Glutamatergic neuron (in vitro differentiated cells): ENCODE results near the gene SOX5. TPM values are rescaled to one million over a fixed set of nuclear protein-coding genes. Genes with fewer than 3 reads are reported as not detected.
A peak's percentile ranks its signal among the peaks of the same experiment; 100 is the strongest.

Source experiments
- DNase-seq: peaks from one replicate; pipeline ENCODE4 v3.0.0; 2022
- H3K27ac Mint-ChIP-seq: one replicate; pipeline ENCODE4 v1.8.0; 2020; ENCODE audit warnings: mild to moderate bottlenecking, mixed read lengths, inconsistent platforms; ENCODE audit not compliant: unreplicated experiment
- H3K27me3 Mint-ChIP-seq: one replicate; pipeline ENCODE4 v1.8.0; 2020; ENCODE audit warnings: mild to moderate bottlenecking, moderate library complexity, mixed read lengths, inconsistent platforms; ENCODE audit not compliant: unreplicated experiment
- H3K36me3 Mint-ChIP-seq: one replicate; pipeline ENCODE4 v1.8.0; 2020; ENCODE audit warnings: mild to moderate bottlenecking, mixed read lengths, inconsistent platforms; ENCODE audit not compliant: unreplicated experiment
- H3K4me1 Mint-ChIP-seq: one replicate; pipeline ENCODE4 v1.8.0; 2020; ENCODE audit warnings: mild to moderate bottlenecking, low read depth, mixed read lengths, inconsistent platforms; ENCODE audit not compliant: unreplicated experiment
- H3K4me3 Mint-ChIP-seq: one replicate; pipeline ENCODE4 v1.8.0; 2020; ENCODE audit warnings: mild to moderate bottlenecking, mixed read lengths, inconsistent platforms; ENCODE audit not compliant: unreplicated experiment
- H3K9me3 Mint-ChIP-seq: one replicate; pipeline ENCODE4 v1.8.0; 2020; ENCODE audit warnings: mild to moderate bottlenecking, moderate library complexity, mixed read lengths, inconsistent platforms; ENCODE audit not compliant: unreplicated experiment
- CTCF ChIP-seq: fragments of 200-600 bp; sonication (generic); IDR thresholded peaks from one replicate; pipeline ENCODE4 v1.5.0; 2021; ENCODE audit not compliant: partially characterized antibody, unreplicated experiment
- total RNA-seq: library from RNA; stranded (reverse); fragmentation: NEBNext Ultra II Directional; extraction: Animal tissue kit (Norgen Biotek cat#: 25700); gene quantifications from one replicate; pipeline ENCODE4 v1.2.1, GENCODE V29; 2021; ENCODE audit not compliant: unreplicated experiment

SOX5 gene
- total RNA-seq, 1 donor from 2014 or later = 118 TPM

- H3K27ac Mint-ChIP-seq = no peak overlapping the region
Measured at GRCh38 chr12:23770202-23770938, 179.1 kb downstream of the SOX5 start.

GRCh38 chr12:23767834-23768233 is 181.6 kb downstream of the SOX5 start:
- Mint-ChIP-seq H3K27ac (no peak overlapping the region), H3K36me3 (no peaks in the 10 kb centered on the region), H3K27me3 (no peaks in the 10 kb centered on the region), H3K4me3 (no peak overlapping the region), H3K4me1 (no peaks in the 10 kb centered on the region), H3K9me3 (peaks cover 1% of the 10 kb centered on the region)
- no peak for DNase-seq
- TF ChIP-seq CTCF = no peak

More at GRCh38 chr12:23770202-23770938, 179.1 kb downstream of the SOX5 start:
- Mint-ChIP-seq H3K4me3 (no peak overlapping the region), H3K9me3 (no peaks in the 10 kb centered on the region), H3K27me3 (no peaks in the 10 kb centered on the region), H3K4me1 (peaks cover 2% of the 10 kb centered on the region), H3K36me3 (no peaks in the 10 kb centered on the region)
- no peak for TF ChIP-seq CTCF
- DNase-seq = no peak

GRCh38 chr12:23763724-23764123 is 185.7 kb downstream of the SOX5 start:
- H3K4me3 Mint-ChIP-seq = no peak overlapping the region
- DNase-seq = no peak
- peaks cover 3% of the 10 kb centered on the region for H3K27me3 Mint-ChIP-seq
- peaks cover 7% of the 10 kb centered on the region for H3K4me1 Mint-ChIP-seq
- TF ChIP-seq CTCF = no peak
- no peak overlapping the region for H3K27ac Mint-ChIP-seq
- H3K36me3 Mint-ChIP-seq = no peaks in the 10 kb centered on the region
- H3K9me3 Mint-ChIP-seq = peaks cover 1% of the 10 kb centered on the region

- TF ChIP-seq CTCF = no peak
- Mint-ChIP-seq H3K27ac (peak overlapping the region; percentile 65), H3K36me3 (no peaks in the 10 kb centered on the region), H3K27me3 (peaks cover 3% of the 10 kb centered on the region), H3K4me3 (no peak overlapping the region), H3K4me1 (peaks cover 24% of the 10 kb centered on the region), H3K9me3 (peaks cover 3% of the 10 kb centered on the region)
- DNase-seq = peak; percentile 10
Measured at GRCh38 chr12:23760495-23760894, 189.0 kb downstream of the SOX5 start.

GRCh38 chr12:23758608-23759007 is 190.9 kb downstream of the SOX5 start:
- Mint-ChIP-seq H3K9me3 (peaks cover 1% of the 10 kb centered on the region), H3K4me3 (no peak overlapping the region), H3K4me1 (peaks cover 29% of the 10 kb centered on the region), H3K27me3 (peaks cover 3% of the 10 kb centered on the region), H3K27ac (no peak overlapping the region), H3K36me3 (no peaks in the 10 kb centered on the region)
- no peak for DNase-seq
- no peak for TF ChIP-seq CTCF
